Right atrium auricular region (tissue), 2 donors: ENCODE data around the gene TIAL1. TPM values are rescaled to one million over a fixed set of nuclear protein-coding genes. Genes with fewer than 3 reads are reported as not detected.

Experiments used
- DNase-seq: peaks from one replicate; pipeline ENCODE4 v3.0.0-alpha.2; 2019; ENCODE audit warnings: low spot score
- H3K27ac ChIP-seq, 2 donors: fragments of 200-600 bp; sonication (generic); 1 replicate in 1 of 2; 2 replicates in 1 of 2; pipeline ENCODE4 v1.5.1; 2016 to 2019
- H3K27me3 ChIP-seq, 2 donors: fragments of 200-600 bp; sonication (generic); one replicate each; pipeline versions ENCODE4 v1.5.1 to v1.6.0; 2017 to 2019
- H3K36me3 ChIP-seq: fragments of 200-600 bp; sonication (generic); one replicate; pipeline ENCODE4 v1.5.1; 2016
- H3K4me1 ChIP-seq, 2 donors: fragments of 200-600 bp; sonication (generic); one replicate each; pipeline versions ENCODE4 v1.5.1 to v1.6.0; 2017 to 2019
- H3K4me3 ChIP-seq, 2 donors: fragments of 200-600 bp; sonication (generic); 1 replicate in 1 of 2; 2 replicates in 1 of 2; pipeline ENCODE4 v1.5.1; 2017 to 2019; ENCODE audit warnings: mild to moderate bottlenecking in 1 of 2, moderate library complexity in 1 of 2
- H3K9me3 ChIP-seq, 2 donors: fragments of 200-600 bp; sonication (generic); one replicate each; pipeline ENCODE4 v1.5.1; 2019
- CTCF ChIP-seq, 2 donors: fragments of 200-600 bp; sonication (generic); IDR thresholded peaks; one replicate each; pipeline ENCODE4 v1.5.1; 2019; ENCODE audit warnings: antibody characterized with exemption in 2 of 2
- total RNA-seq, 2 donors: library from RNA; depleted of rRNA; stranded (reverse); fragments of >200 nt; gene quantifications; one replicate each; pipeline ENCODE4 v1.1.0, GENCODE V29; 2016

TIAL1 gene
- total RNA-seq, 2 donors from 2014 or later, result 32.5 to 39.2 TPM

- Histone ChIP-seq H3K4me3 (peak overlapping the region in 1 of 2 donors; percentile 18), H3K27ac (no peak overlapping the region), H3K36me3 (no peaks in the 10 kb centered on the region), H3K9me3 (no peaks in the 10 kb centered on the region), H3K27me3 (no peaks in the 10 kb centered on the region), H3K4me1 (no peaks in the 10 kb centered on the region)
- DNase-seq, result peak; percentile 58
- peak; percentile 35 to 76 for TF ChIP-seq CTCF (IDR thresholded peaks at IDR 0.05)
Measured at GRCh38 chr10:119608316-119609155, 11.8 kb upstream of the TIAL1 start.

- Histone ChIP-seq H3K4me3 (no peak overlapping the region), H3K9me3 (no peaks in the 10 kb centered on the region), H3K27me3 (no peaks in the 10 kb centered on the region), H3K4me1 (no peaks in the 10 kb centered on the region), H3K27ac (no peak overlapping the region), H3K36me3 (no peaks in the 10 kb centered on the region)
- no peak for DNase-seq
- TF ChIP-seq CTCF (IDR thresholded peaks at IDR 0.05), result no peak
Measured at GRCh38 chr10:119604468-119604867, 7.7 kb upstream of the TIAL1 start.

- no peak overlapping the region for H3K27ac ChIP-seq
- DNase-seq, result peak; percentile 52
- no peaks in the 10 kb centered on the region for H3K9me3 ChIP-seq
- no peak overlapping the region for H3K4me3 ChIP-seq
- H3K4me1 ChIP-seq, result peaks cover 0 to 3% of the 10 kb centered on the region in 2 donors
- no peaks in the 10 kb centered on the region for H3K36me3 ChIP-seq
- H3K27me3 ChIP-seq, result no peaks in the 10 kb centered on the region
- TF ChIP-seq CTCF (IDR thresholded peaks at IDR 0.05), result peak in 1 of 2 donors; percentile 38
Measured at GRCh38 chr10:119602241-119603095, 5.7 kb upstream of the TIAL1 start.

GRCh38 chr10:119598397-119598796 lies 1.6 kb upstream of the TIAL1 start:
- H3K4me3 ChIP-seq, result no peak overlapping the region
- peaks cover 0 to 30% of the 10 kb centered on the region in 2 donors for H3K4me1 ChIP-seq
- H3K27me3 ChIP-seq, result no peaks in the 10 kb centered on the region
- no peaks in the 10 kb centered on the region for H3K36me3 ChIP-seq
- TF ChIP-seq CTCF (IDR thresholded peaks at IDR 0.05), result no peak
- no peaks in the 10 kb centered on the region for H3K9me3 ChIP-seq
- no peak for DNase-seq
- H3K27ac ChIP-seq, result no peak overlapping the region

GRCh38 chr10:119597405-119598186 lies 832 bp upstream of the TIAL1 start:
- Histone ChIP-seq H3K27me3 (no peaks in the 10 kb centered on the region), H3K27ac (peak overlapping the region; percentile 96 to 98), H3K4me1 (peaks cover 0 to 38% of the 10 kb centered on the region in 2 donors), H3K9me3 (no peaks in the 10 kb centered on the region), H3K4me3 (peak overlapping the region; percentile 63 to 76), H3K36me3 (no peaks in the 10 kb centered on the region)
- DNase-seq, result no peak
- no peak for TF ChIP-seq CTCF (IDR thresholded peaks at IDR 0.05)
